ENCODE data around the gene DYNC2I2.
"Not testable (repeated sequence)": the region's sequence is repeated elsewhere in the genome, so short reads cannot be mapped to it uniquely, and the experiment has no call there.

DYNC2I2 gene

GRCh38 chr9:128687453-128687852 lies 30.8 kb upstream of the DYNC2I2 start:
- in situ Hi-C loops (cut with HindIII; ENCODE audit: low sequenced_read_pairs), result no loop called here

- in situ Hi-C loops (cut with HindIII; ENCODE audit: low sequenced_read_pairs), result no loop called here
These were observed 29.2 kb upstream of the DYNC2I2 start for GRCh38 chr9:128685636-128686489.

GRCh38 chr9:128684325-128685199 lies 27.9 kb upstream of the DYNC2I2 start:
- in situ Hi-C loops (cut with HindIII; ENCODE audit: low sequenced_read_pairs), result no loop called here

- in situ Hi-C loops (cut with HindIII; ENCODE audit: low sequenced_read_pairs), result no loop called here
These were observed 27.3 kb upstream of the DYNC2I2 start for GRCh38 chr9:128684065-128684324.

- in situ Hi-C loops (cut with HindIII; ENCODE audit: low sequenced_read_pairs), result no loop called here
These were observed 26.9 kb upstream of the DYNC2I2 start for GRCh38 chr9:128683340-128684064.

GRCh38 chr9:128677794-128678193 lies 21.1 kb upstream of the DYNC2I2 start:
- in situ Hi-C loops (cut with HindIII; ENCODE audit: low sequenced_read_pairs), result no loop called here

GRCh38 chr9:128675382-128675781 lies 18.7 kb upstream of the DYNC2I2 start:
- in situ Hi-C loops (cut with HindIII; ENCODE audit: low sequenced_read_pairs), result no loop called here

- in situ Hi-C loops (cut with HindIII; ENCODE audit: low sequenced_read_pairs), result no loop called here
These were observed 13.1 kb upstream of the DYNC2I2 start for GRCh38 chr9:128669786-128670185.

GRCh38 chr9:128666481-128666941 lies 9.9 kb upstream of the DYNC2I2 start:
- in situ Hi-C loops (cut with HindIII; ENCODE audit: low sequenced_read_pairs), result not testable (repeated sequence)

GRCh38 chr9:128657796-128658195 lies 1.1 kb upstream of the DYNC2I2 start:
- in situ Hi-C loops (cut with HindIII; ENCODE audit: low sequenced_read_pairs), result no loop called here

- in situ Hi-C loops (cut with HindIII; ENCODE audit: low sequenced_read_pairs), result no loop called here
These were observed 677 bp upstream of the DYNC2I2 start for GRCh38 chr9:128657344-128657704.

GRCh38 chr9:128654481-128654880 lies 2.2 kb downstream of the DYNC2I2 start:
- in situ Hi-C loops (cut with HindIII; ENCODE audit: low sequenced_read_pairs), result no loop called here

- in situ Hi-C loops (cut with HindIII; ENCODE audit: low sequenced_read_pairs), result no loop called here
These were observed 2.7 kb downstream of the DYNC2I2 start for GRCh38 chr9:128653908-128654307.

GRCh38 chr9:128651798-128652197 lies 4.8 kb downstream of the DYNC2I2 start:
- in situ Hi-C loops (cut with HindIII; ENCODE audit: low sequenced_read_pairs), result no loop called here

- in situ Hi-C loops (cut with HindIII; ENCODE audit: low sequenced_read_pairs), result not testable (repeated sequence)
These were observed 8.4 kb downstream of the DYNC2I2 start for GRCh38 chr9:128648206-128648605.

- in situ Hi-C loops (cut with HindIII; ENCODE audit: low sequenced_read_pairs), result no loop called here
These were observed 12.9 kb downstream of the DYNC2I2 start for GRCh38 chr9:128643519-128644300.

GRCh38 chr9:128642675-128643245 lies 13.9 kb downstream of the DYNC2I2 start:
- in situ Hi-C loops (cut with HindIII; ENCODE audit: low sequenced_read_pairs), result no loop called here

- in situ Hi-C loops (cut with HindIII; ENCODE audit: low sequenced_read_pairs), result no loop called here
These were observed 16.0 kb downstream of the DYNC2I2 start for GRCh38 chr9:128640603-128641002.

GRCh38 chr9:128638580-128638979 lies 18.1 kb downstream of the DYNC2I2 start:
- in situ Hi-C loops (cut with HindIII; ENCODE audit: low sequenced_read_pairs), result no loop called here

- in situ Hi-C loops (cut with HindIII; ENCODE audit: low sequenced_read_pairs), result no loop called here
These were observed 19.0 kb downstream of the DYNC2I2 start for GRCh38 chr9:128637656-128638055.

All from DLD1 (cell line).